GM18505 (cell line): ENCODE results near the gene BTBD9.

ENCODE experiments used
- ATAC-seq: cut with Tn5 transposase; IDR thresholded peaks from one replicate; pipeline ENCODE4 v1.9.1; 2021; ENCODE audit not compliant: unreplicated experiment
- POLR2A ChIP-seq: IDR thresholded peaks from 4 replicates; pipeline ENCODE4 v1.6.1; 2011; ENCODE audit warnings: borderline replicate concordance; ENCODE audit not compliant: insufficient read depth, insufficient read length; ENCODE audit errors: extremely low read depth

Gene BTBD9

DNA sequence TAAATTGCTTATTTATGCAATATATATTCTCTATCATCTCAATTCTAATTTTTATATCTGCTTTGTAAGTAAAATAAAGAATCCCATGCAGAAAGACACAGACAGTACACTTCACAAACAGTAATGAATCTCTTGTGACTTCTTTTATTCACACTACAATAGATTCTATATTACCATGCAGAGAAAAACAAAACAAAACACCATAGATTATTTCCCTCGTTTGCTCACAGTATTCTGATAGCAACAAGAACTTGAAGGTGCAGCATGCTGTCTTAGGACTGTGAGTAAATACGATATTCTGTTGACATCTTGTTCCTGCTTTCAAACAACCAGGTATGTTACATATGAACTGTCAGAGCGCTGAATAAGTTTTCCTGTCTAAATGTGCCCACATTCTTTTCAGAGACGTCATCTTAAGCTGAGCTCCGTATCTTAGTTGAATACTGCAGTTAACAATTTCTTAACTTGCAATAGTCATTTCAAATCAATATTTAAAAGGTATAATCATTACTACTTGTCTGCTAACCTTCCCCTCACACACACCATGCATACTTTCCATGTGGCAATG, 140.1 kb downstream of the BTBD9 start:
- ATAC-seq: no peak
- TF ChIP-seq POLR2A: no peak

DNA sequence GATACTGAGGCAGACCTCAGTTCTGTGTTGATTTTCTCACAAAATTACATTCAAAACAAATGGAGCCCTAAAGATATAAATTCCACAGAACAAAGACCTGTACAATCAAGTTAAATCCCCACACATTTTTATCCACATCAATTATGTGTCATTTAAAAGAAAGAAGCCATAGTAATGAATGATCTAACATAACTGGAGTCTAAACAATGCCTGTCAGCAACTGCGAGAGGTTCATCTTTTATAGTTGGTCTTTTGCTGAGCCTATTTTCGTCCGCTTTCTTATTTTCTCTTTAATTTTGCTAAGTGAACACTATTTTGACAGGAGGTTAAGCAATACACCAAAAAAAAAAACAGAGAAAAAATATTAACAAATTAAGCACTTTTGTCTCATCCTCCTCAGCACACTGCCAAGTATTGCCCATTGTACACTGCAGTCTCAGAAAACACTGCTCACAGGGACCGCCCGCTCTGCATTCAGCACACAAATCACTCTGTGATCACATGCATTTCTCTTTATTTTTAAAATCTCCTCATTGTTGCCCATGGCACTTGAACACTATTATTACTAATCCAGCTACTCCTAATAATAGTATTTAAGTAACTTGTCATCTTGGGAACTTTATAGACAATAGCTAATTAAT, 140.8 kb downstream of the BTBD9 start:
- no peak for TF ChIP-seq POLR2A
- no peak for ATAC-seq

DNA sequence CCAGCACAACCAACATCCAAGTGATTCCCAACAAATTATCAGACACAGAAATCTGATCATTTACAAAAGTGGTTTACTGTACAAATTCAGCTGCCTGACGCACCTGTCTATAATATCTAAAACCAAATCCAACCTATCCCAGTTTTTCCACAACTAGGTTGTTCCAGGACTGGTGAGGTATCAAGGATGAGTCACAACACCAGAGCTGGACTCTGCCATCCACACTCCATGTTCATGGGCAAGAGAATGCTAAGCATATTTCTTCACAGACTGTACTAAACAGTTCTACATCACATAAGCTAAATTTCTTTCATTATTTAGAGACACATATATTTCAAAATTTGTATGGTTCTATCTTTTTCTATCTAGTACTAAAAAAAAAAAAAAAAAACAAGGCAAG, 141.6 kb downstream of the BTBD9 start:
- ATAC-seq: no peak
- no peak for TF ChIP-seq POLR2A

DNA sequence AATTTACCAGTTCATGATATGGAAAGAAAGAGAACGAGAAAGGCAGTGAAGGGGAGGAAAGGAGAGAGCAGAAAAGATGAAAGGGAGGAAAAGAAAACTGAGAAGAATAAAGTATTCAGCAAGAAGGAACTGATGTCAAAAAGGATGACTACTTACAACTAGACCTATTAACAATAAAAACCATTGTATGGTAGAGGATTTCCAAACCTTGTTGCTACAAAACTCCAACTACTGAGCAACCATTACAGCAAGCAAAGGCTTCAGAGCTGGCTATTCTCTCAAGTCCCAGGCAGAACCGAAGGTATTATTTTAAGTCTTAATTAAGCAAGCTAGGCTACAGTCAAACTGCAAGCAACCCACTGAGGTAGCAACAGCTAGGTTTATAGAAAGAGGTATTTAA, 142.2 kb downstream of the BTBD9 start:
- no peak for TF ChIP-seq POLR2A

DNA sequence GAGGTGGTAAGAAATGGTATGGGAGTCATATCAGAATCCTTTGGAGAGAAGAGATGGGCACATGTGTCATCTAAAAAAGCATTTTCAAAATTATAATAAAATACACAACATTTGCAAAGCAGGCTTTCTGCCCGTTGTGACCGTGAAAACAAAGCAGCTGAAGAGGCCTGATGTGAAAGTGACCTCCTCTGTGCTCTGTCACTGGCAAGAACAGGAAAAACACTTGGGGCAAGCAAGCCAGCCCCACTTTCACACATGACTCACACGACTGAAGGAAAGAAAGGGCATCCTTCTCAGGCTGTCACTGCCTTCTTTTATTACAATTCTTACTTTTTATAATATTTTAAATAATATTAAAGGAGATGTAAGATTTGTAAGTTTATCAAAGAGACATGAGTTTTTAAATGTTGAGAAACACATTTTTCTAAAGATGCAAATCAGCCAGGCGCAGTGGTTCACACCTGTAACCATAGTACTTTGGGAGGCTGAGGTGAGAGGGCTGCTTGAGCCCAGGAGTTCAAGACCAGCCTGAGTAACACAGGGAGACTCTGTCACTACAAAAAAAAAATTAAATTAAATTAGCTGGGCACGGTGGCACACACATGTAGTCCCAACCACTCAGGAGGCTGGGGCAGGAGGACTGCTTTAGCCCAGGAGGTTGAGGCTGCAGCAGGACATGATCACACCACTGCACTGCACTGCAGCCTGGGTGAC, 143.7 kb downstream of the BTBD9 start:
- ATAC-seq: no peak
- TF ChIP-seq POLR2A: no peak

More for the DNA sequence above, 142.2 kb downstream of the BTBD9 start:
- no peak for ATAC-seq

DNA sequence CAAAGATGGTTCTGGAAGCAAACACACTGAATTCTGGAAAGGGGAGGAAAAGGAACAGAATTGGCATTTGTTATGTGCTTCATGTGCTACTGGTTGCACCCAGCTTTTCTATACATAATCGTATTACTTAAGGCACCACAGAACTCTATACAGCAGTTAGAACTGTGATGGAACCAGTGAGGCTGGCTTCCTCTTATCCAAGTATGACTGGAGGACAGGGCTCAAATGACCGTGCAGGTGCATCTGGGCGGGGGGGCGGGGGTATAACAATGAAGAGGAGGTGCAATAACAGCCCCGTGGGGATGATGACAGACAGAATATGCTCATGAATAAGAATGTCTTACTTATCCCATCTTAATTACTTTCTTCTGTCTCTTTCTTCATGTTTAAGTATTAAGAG, 144.2 kb downstream of the BTBD9 start:
- TF ChIP-seq POLR2A: no peak
- ATAC-seq: no peak

DNA sequence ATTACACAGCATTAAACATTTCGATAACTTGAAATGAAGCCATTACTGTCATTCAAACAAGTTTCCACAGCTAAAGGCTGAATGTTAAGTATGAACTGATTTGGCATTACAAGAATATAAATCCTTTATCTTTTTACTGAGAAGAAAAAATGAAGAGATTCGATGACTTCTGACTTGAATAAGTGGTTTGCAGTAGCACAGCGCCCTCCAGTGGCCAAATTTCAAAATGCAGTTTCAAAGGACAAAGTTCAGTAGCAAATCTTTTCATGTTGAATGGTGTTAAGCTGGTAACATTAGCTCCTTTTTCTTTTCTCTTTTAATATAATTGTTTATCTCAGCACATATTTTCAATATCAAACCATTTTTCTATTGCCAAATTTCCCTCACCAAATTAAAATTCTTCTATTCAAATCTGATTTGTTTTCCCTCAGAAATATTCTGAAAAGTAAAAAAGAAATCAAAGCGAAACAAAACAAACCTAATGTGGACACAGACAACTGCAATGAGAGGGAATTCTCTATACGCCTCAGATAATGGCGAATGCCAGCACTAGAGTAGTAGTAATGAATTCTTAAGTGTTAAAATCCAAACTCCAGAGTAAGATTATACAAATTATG, 145.7 kb downstream of the BTBD9 start:
- no peak for ATAC-seq
- no peak for TF ChIP-seq POLR2A

DNA sequence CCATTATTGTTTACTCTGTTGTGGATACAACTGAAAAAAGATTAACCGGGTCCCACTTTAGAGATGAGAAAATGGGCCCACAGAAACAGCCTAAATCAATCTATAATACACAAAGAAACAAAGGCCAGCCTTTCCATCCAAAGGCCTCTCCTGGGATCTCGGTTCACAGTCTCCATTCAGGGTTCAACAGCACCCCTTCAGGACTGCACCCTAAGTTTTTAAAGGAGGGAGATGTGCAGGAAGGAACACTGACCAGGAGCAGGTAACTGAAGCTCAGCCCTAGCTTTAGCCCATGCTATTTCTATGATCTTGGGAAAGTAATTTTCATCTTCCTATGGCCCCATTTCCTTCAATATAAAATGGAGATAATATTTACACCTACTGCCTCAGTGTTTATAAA, 147.7 kb downstream of the BTBD9 start:
- no peak for TF ChIP-seq POLR2A
- ATAC-seq: no peak

DNA sequence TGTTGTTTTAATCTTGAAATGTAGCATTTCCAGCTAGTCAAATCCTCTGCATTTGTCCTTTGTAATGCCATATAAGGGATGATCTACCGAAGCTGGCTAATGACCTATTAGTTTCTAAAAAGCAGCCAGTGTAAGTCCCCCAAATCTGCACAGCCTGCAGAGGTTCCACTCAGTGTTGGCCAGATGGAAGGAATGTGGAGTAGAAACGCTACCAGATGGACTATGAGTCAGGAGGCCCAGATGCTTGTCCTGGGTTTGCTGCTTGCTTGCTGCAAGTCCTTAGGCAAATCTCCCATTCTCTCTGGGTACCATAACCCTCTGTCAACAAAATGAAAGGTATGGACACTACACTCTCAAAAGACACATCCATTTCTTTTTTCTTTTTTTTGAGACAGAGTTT, 149.8 kb downstream of the BTBD9 start:
- ATAC-seq: no peak
- TF ChIP-seq POLR2A: no peak

DNA sequence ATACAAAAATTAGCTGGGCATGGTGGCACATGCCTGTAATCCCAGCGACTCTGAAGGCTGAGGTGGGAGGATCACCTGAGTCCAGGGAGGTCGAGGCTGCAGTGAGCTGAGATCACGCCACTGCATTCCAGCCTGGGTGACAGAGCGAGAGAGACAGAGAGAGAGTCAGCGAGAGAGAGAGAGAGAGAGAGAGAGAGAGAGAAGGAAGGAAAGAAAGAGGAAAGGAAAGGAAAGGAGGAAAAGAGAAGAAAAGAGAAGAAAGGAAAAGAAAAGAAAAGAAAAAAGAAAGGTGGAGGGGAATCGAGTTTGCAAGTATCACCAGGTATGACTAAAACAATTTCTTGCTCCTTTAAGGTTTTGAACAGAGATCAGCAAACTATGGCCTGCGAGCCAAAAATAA, 152.3 kb downstream of the BTBD9 start:
- TF ChIP-seq POLR2A: no peak

DNA sequence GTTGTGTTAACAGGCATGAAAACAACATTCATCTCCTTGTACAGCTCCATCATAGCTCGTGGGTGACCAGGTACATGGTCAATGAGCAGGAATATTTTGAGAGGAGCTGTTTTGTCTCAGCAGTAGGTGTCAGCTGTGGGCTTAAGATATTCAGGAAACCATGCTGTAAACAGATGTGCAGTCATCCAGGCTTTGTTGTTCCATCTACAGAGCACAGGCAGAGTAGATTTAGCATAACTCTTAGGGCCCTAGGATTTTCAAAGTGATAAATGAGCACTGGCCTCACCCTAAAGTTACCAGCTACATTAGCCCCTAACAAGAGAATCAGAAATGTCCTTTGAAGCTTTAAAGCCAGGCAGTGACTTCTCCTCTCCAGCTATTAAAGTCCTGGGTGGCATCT, 154.2 kb downstream of the BTBD9 start:
- TF ChIP-seq POLR2A: no peak
- no peak for ATAC-seq

More for the DNA sequence above, 152.3 kb downstream of the BTBD9 start:
- ATAC-seq: no peak

DNA sequence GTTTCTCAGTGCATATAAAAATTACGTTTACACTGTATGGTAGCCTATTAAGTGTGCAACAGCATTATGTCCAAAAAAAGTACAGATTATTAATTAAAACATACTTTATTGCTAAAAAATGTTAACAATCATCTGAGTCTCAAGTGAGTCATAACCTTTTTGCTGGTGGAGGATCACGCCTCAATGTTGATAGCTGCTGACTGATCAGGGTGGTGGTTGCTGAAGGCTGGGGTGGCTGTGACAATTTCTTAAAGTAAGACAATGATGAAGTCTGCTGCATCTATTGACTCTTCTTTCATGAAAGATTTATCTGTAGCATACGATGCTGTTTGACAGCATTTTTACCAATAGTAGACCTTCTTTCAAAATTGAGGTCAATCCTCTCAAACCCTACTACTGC, 155.1 kb downstream of the BTBD9 start:
- TF ChIP-seq POLR2A: no peak
- no peak for ATAC-seq

DNA sequence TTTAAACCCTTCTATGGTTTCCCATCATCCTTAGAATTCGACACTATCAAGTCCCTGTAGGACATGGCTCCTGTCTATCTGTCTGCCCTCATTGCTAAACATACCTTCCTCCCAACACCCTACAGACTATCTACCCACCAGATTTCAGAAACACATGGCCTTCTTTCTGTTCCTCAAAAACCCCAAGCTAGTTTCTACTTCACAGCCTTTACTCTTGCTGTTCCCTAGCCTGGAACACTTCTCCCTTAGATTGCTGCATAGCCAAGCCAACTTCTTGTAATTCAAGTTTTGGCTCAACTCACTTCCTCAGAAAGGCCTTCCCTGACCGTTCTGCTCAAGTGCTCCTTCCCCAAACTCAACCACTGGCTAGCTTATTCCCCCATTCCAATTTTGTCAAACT, 156.2 kb downstream of the BTBD9 start:
- no peak for TF ChIP-seq POLR2A
- ATAC-seq: peak; percentile 91

DNA sequence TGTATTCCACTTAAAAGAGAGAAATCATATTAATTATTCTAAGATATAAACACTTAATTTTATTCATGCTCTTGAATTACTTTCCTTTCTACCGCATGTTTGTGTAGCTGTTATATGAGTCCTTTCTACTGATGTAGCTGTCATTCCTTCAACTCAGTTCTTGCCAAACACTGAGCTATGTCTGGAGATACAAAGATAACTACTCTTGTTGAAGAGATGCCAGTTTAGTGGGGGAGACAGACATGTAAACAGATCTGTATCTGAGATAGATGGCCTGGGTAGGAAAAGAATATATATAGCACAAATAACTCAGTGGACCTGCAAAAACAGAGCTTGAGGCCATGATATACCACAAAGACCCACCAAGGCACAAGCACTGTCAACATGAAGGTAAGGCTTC, 157.3 kb downstream of the BTBD9 start:
- no peak for ATAC-seq
- no peak for TF ChIP-seq POLR2A
